OCI-LY1 (cell line): ENCODE measurements around the gene HCRTR1.

Experiments used
- H2AFZ ChIP-seq: fragments of 200-600 bp; sonication (generic), shearing (Covaris generic); 2 replicates; pipeline ENCODE4 v1.6.0; 2014; ENCODE audit warnings: antibody characterized with exemption, mild to moderate bottlenecking, low read length
- H3F3A ChIP-seq: fragments of 200-600 bp; sonication (generic), shearing (Covaris generic); 2 replicates; pipeline ENCODE4 v1.6.0; 2014; ENCODE audit warnings: mild to moderate bottlenecking, antibody characterized with exemption, low read length, moderate library complexity; ENCODE audit not compliant: insufficient read depth
- H3K27ac ChIP-seq: fragments of 200-600 bp; sonication (generic); 2 replicates; pipeline ENCODE4 v1.5.1; 2014; ENCODE audit warnings: low read length, mixed run types, mild to moderate bottlenecking, low read depth; ENCODE audit not compliant: poor library complexity, severe bottlenecking
- H3K27me3 ChIP-seq: fragments of 200-600 bp; sonication (generic); 2 replicates; pipeline ENCODE4 v1.6.0; 2014; ENCODE audit warnings: antibody characterized with exemption, mild to moderate bottlenecking, low read length, moderate library complexity; ENCODE audit not compliant: insufficient read depth
- H3K36me3 ChIP-seq: fragments of 200-600 bp; sonication (generic); 2 replicates; pipeline ENCODE4 v1.6.1; 2014; ENCODE audit warnings: mild to moderate bottlenecking, antibody characterized with exemption, low read length, moderate library complexity, mixed read lengths; ENCODE audit not compliant: insufficient read depth
- H3K4me1 ChIP-seq: fragments of 200-600 bp; sonication (generic); 2 replicates; pipeline ENCODE4 v1.5.1; 2014; ENCODE audit warnings: mild to moderate bottlenecking, low read length, moderate library complexity; ENCODE audit not compliant: insufficient read depth, severe bottlenecking
- H3K4me2 ChIP-seq: fragments of 200-600 bp; sonication (generic), shearing (Covaris generic); 2 replicates; pipeline ENCODE4 v1.6.1; 2014; ENCODE audit warnings: low read length
- H3K4me3 ChIP-seq: fragments of 200-600 bp; sonication (generic); 2 replicates; pipeline ENCODE4 v1.5.1; 2014; ENCODE audit warnings: low read length, low read depth, mild to moderate bottlenecking, mixed read lengths; ENCODE audit not compliant: poor library complexity, severe bottlenecking
- H3K79me2 ChIP-seq: fragments of 200-600 bp; shearing (Covaris generic); 2 replicates; pipeline ENCODE4 v1.6.1; 2016; ENCODE audit warnings: mixed run types, low read length, mixed read lengths; ENCODE audit not compliant: insufficient read depth
- H3K9ac ChIP-seq: fragments of 200-600 bp; sonication (generic), shearing (Covaris generic); 2 replicates; pipeline ENCODE4 v1.6.1; 2014; ENCODE audit warnings: mild to moderate bottlenecking, low read length, mixed read lengths
- H3K9me2 ChIP-seq: fragments of 200-600 bp; sonication (generic), shearing (Covaris generic); 2 replicates; pipeline ENCODE4 v1.6.1; 2014; ENCODE audit warnings: low read depth, mild to moderate bottlenecking, low read length, mixed read lengths
- H3K9me3 ChIP-seq: fragments of 200-600 bp; shearing (Covaris generic); 2 replicates; pipeline ENCODE4 v1.6.1; 2014; ENCODE audit warnings: low read length, mixed read lengths
- H4K20me1 ChIP-seq: fragments of 200-600 bp; sonication (generic), shearing (Covaris generic); 2 replicates; pipeline ENCODE4 v1.6.0; 2016; ENCODE audit warnings: mild to moderate bottlenecking, low read length; ENCODE audit not compliant: insufficient read depth
- EZH2 ChIP-seq: fragments of 200-600 bp; sonication (generic), shearing (Covaris generic); IDR thresholded peaks from 2 replicates; pipeline ENCODE4 v1.8.0; 2017; ENCODE audit warnings: borderline replicate concordance, mixed run types, mild to moderate bottlenecking, antibody characterized with exemption, low read length, moderate library complexity, mixed read lengths
- TF ChIP-seq, protein P1 (sequence below): fragments of 200-600 bp; sonication (generic), shearing (Covaris generic); IDR thresholded peaks from 2 replicates; pipeline ENCODE4 v1.5.1; 2017; ENCODE audit warnings: mild to moderate bottlenecking, antibody characterized with exemption, low read length, moderate library complexity, mixed read lengths

The HCRTR1 gene

DNA sequence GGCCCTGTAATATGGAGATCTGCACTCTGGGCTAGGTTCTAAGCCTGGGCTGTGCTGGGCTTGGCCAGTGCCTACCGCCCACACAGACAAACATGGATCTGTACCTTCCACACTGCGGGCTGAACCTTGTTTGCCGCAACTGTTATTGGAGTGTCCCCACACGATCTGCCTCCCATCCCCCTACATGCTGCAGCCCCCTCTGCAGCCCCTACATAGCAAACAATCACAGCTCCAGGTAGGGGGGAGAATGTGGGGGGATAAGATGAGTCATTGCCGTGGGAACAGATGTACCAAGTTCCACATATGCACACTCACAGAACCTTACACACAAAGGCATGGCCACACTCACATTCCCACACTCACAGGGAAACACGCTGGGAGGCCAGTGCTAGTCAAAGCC lies 2.1 kb upstream of the HCRTR1 start:
- TF ChIP-seq, protein P1, sequence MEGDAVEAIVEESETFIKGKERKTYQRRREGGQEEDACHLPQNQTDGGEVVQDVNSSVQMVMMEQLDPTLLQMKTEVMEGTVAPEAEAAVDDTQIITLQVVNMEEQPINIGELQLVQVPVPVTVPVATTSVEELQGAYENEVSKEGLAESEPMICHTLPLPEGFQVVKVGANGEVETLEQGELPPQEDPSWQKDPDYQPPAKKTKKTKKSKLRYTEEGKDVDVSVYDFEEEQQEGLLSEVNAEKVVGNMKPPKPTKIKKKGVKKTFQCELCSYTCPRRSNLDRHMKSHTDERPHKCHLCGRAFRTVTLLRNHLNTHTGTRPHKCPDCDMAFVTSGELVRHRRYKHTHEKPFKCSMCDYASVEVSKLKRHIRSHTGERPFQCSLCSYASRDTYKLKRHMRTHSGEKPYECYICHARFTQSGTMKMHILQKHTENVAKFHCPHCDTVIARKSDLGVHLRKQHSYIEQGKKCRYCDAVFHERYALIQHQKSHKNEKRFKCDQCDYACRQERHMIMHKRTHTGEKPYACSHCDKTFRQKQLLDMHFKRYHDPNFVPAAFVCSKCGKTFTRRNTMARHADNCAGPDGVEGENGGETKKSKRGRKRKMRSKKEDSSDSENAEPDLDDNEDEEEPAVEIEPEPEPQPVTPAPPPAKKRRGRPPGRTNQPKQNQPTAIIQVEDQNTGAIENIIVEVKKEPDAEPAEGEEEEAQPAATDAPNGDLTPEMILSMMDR, result no peak
- TF ChIP-seq EZH2, result no peak
- no peak overlapping the region for H3K4me3 ChIP-seq
- no peaks in the 10 kb centered on the region for H3K36me3 ChIP-seq
- H3K4me1 ChIP-seq, result peaks cover 11% of the 10 kb centered on the region
- no peak overlapping the region for H3K9ac ChIP-seq
- H4K20me1 ChIP-seq, result no peaks in the 10 kb centered on the region
- H3K79me2 ChIP-seq, result no peaks in the 10 kb centered on the region
- no peak overlapping the region for H2AFZ ChIP-seq
- no peak overlapping the region for H3K4me2 ChIP-seq
- no peak overlapping the region for H3K27ac ChIP-seq
- no peaks in the 10 kb centered on the region for H3K9me2 ChIP-seq
- no peaks in the 10 kb centered on the region for H3F3A ChIP-seq
- no peaks in the 10 kb centered on the region for H3K9me3 ChIP-seq
- H3K27me3 ChIP-seq, result peaks cover 8% of the 10 kb centered on the region

DNA sequence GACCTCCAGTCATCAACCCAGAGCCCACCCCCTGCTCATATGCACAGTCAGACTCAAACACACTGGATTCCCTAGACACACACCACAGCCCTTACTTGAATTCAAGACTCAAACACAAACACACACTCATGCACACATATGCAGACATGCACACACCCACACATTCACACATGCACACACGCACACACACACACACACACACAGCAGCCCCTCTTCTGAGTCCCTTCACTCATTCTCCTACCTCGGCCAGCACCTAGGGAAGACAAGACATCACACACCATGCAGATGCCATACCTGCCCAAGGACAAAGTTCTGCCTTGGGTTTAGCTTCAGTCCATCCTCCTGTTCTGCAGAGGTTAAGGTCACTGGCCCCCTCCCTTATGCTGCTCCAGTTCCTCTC lies 1.6 kb upstream of the HCRTR1 start:
- H3K4me1 ChIP-seq, result peaks cover 11% of the 10 kb centered on the region

DNA sequence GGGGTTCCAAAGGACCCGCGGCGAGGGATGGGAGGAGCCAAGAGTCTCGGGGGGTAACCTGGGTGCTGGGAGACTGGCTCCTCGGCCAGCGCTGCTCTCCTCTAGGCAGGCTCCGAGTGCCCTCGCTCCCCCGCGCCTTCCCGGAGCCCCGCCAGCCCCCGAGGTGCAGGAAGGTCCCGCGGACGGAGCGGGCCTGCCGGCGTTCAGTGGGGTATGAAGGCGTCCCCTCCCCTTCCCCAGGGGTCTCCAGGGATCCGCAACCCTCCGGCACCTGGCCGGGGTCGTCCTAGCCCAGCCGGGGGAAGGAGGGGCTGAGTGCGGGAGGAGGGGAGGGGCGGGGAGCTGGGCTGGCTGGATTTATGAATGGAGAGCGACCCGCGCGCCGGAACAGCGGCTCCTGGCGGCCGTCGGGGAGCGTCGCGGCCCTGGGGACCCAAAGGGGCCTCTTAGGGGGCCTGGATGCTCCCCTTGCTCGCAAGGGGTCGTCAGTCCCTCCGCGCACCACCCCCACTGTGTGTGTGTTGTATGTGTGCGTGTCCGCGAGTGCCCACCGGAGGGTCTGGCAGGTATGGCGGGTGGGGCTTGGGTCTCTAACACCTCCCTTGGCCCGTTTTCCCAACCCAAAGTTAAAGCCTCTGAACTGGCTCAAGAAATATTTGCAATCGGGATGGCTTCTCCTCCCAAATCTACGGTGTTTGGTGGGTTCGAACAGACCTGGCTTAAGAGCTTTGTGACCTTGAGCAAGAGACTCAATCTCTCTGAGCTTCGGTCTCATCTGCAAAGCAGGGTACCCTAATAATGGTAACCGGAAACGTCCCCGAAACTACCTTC lies 642 bp downstream of the HCRTR1 start:
- Histone ChIP-seq H3K4me1 (peaks cover 11% of the 10 kb centered on the region), H3K36me3 (no peaks in the 10 kb centered on the region), H3K4me3 (peak overlapping the region; percentile 36), H4K20me1 (no peaks in the 10 kb centered on the region), H3K9me3 (no peaks in the 10 kb centered on the region), H3K9ac (no peak overlapping the region), H3K4me2 (peak overlapping the region; percentile 51), H3K27me3 (peaks cover 8% of the 10 kb centered on the region), H3K79me2 (no peaks in the 10 kb centered on the region), H3K27ac (no peak overlapping the region), H3F3A (no peaks in the 10 kb centered on the region), H3K9me2 (no peaks in the 10 kb centered on the region), H2AFZ (no peak overlapping the region)
- TF ChIP-seq EZH2, result no peak
- TF ChIP-seq, protein P1, result peak; percentile 86

More for the DNA sequence above, 1.6 kb upstream of the HCRTR1 start:
- no peak overlapping the region for H3K4me3 ChIP-seq
- H3K9me2 ChIP-seq, result no peaks in the 10 kb centered on the region
- no peak overlapping the region for H3K9ac ChIP-seq
- H3K27me3 ChIP-seq, result peaks cover 8% of the 10 kb centered on the region
- H3K4me2 ChIP-seq, result no peak overlapping the region
- no peak overlapping the region for H3K27ac ChIP-seq
- TF ChIP-seq, protein P1, result no peak
- TF ChIP-seq EZH2, result no peak
- H3F3A ChIP-seq, result no peaks in the 10 kb centered on the region
- no peaks in the 10 kb centered on the region for H3K36me3 ChIP-seq
- H2AFZ ChIP-seq, result no peak overlapping the region
- no peaks in the 10 kb centered on the region for H4K20me1 ChIP-seq
- H3K79me2 ChIP-seq, result no peaks in the 10 kb centered on the region
- H3K9me3 ChIP-seq, result no peaks in the 10 kb centered on the region
